ENCODE measurements around the gene ZNF423. TPM values are rescaled to one million over a fixed set of nuclear protein-coding genes. Genes with fewer than 3 reads are reported as not detected.

The ZNF423 gene
- total and polyA plus RNA-seq, 9 of the 15 experiments (the other 6 are each of a cell fraction or from before 2014, with no cell fraction given) = not detected

DNA sequence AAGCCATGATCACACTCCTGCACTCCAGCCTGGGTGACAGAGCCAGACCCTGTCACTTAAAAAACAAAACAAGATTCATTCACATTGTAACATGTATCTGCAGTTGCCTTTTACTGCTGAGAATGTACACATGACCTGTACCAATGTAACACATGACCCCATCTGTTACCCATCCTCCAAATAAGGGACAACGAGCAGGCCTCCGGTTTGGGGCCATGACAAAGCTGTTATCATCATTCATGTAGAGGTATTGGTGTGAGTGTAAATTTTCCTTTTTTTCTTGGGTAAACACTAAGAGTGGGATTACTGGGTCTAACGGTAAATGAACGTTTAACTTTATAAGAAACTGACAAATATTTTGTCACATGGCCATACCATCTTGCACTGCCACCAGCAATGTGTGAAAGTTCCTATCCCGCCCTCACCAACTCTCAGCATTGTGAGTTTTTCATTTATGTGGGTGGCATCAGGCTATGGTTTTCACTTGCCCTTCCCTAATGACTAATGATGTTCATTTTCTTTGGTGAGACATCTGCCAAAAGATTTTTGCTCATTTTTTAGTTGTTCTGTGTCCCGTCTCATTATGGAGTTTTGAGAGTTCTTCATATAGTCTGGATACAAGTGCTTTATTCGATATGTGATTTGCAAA, 336.8 kb downstream of the ZNF423 start:
- H3K79me2 ChIP-seq (ENCODE audit: control insufficient read depth, insufficient read depth, low read length) = no peaks in the 10 kb centered on the region
- WGBS (ENCODE audit: insufficient coverage, low coverage, missing lambda C conversion rate) = under 1% methylated on average over 7 of the region's 7 CpGs
- BruUV-seq (replicated peaks) = no TSS peak
- ATAC-seq = no peak
- H3K4me2 ChIP-seq (ENCODE audit: insufficient read depth, low read length) = no peak overlapping the region
- H3K9me3 ChIP-seq (replicated peaks; ENCODE audit: control insufficient read depth, insufficient read depth, low read depth, low read length) = no peaks in the 10 kb centered on the region
- in situ Hi-C loops (cut with MboI) = no loop called here
- no peak for DNase-seq (ENCODE audit: extremely low read depth in 1 of 4, low spot score in 3 of 4)
- H3K9ac ChIP-seq (ENCODE audit: insufficient read depth in 1 of 2, low read depth in 2 of 2, low read length in 2 of 2) = no peak overlapping the region
- intact Hi-C loops (cut with micrococcal nuclease) = no loop called here
- POLR2A ChIA-PET = no interaction called here
- H2AFZ ChIP-seq (ENCODE audit: low read depth, low read length) = no peak overlapping the region
- H4K20me1 ChIP-seq (replicated peaks; ENCODE audit: control insufficient read depth, insufficient read depth, low read length) = peaks cover 8% of the 10 kb centered on the region
- no peak overlapping the region for H3K4me3 ChIP-seq
- no peak overlapping the region for H3K27ac ChIP-seq (ENCODE audit: extremely low read depth, low read depth, low read length)
- H3K4me1 ChIP-seq (replicated peaks in 1 of 2; ENCODE audit: control insufficient read depth in 2 of 2, insufficient read depth in 2 of 2, low read length in 2 of 2) = no peaks in the 10 kb centered on the region
- no peaks in the 10 kb centered on the region for H3K9me1 ChIP-seq (ENCODE audit: control insufficient read depth, insufficient read depth, low read length)
- peaks cover 0 to 44% of the 10 kb centered on the region in 2 experiments; a peak in 4 of 5 replicates for H3K27me3 ChIP-seq (ENCODE audit: control insufficient read depth in 2 of 2, insufficient read depth in 2 of 2, low read length in 2 of 2)
- CTCF ChIA-PET (ENCODE audit: low intra/inter-chr PET ratio) = no interaction called here
- H3K36me3 ChIP-seq (ENCODE audit: control insufficient read depth, insufficient read depth, low read length) = no peaks in the 10 kb centered on the region
- no peak for FAIRE-seq
- TF ChIP-seq HMG20A (CRISPR knock-in tag; conservative IDR thresholded peaks at IDR 0.05) = no peak
- no peak for TF ChIP-seq CREB5 (CRISPR knock-in tag; IDR thresholded peaks at IDR 0.05)
- TF ChIP-seq CBFA2T3 (IDR thresholded peaks at IDR 0.05) = no peak
- no peak for TF ChIP-seq SAFB (IDR thresholded peaks at IDR 0.05; ENCODE audit: borderline replicate concordance, low read depth, low read length)
- TF ChIP-seq, protein P1, sequence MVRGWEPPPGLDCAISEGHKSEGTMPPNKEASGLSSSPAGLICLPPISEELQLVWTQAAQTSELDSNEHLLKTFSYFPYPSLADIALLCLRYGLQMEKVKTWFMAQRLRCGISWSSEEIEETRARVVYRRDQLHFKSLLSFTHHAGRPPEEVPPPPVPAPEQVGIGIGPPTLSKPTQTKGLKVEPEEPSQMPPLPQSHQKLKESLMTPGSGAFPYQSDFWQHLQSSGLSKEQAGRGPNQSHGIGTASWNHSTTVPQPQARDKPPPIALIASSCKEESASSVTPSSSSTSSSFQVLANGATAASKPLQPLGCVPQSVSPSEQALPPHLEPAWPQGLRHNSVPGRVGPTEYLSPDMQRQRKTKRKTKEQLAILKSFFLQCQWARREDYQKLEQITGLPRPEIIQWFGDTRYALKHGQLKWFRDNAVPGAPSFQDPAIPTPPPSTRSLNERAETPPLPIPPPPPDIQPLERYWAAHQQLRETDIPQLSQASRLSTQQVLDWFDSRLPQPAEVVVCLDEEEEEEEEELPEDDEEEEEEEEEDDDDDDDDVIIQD (CRISPR knock-in tag; IDR thresholded peaks at IDR 0.05) = no peak
- TF ChIP-seq ELF4 (CRISPR knock-in tag; IDR thresholded peaks at IDR 0.05) = no peak
- TF ChIP-seq SMARCB1 (IDR thresholded peaks at IDR 0.05; ENCODE audit: insufficient read length, low read depth) = no peak
- no peak for TF ChIP-seq ZBTB5 (IDR thresholded peaks at IDR 0.05)
- TF ChIP-seq RNF2 (IDR thresholded peaks at IDR 0.05) = no peak
- no peak for TF ChIP-seq ADNP (tag; IDR thresholded peaks at IDR 0.05)
- no peak for TF ChIP-seq SETDB1 (IDR thresholded peaks at IDR 0.05; ENCODE audit: low read length)
